Skeletal muscle cell (primary cell): ENCODE results near the gene BAZ1B.
"Not testable (repeated sequence)": the region's sequence is repeated elsewhere in the genome, so short reads cannot be mapped to it uniquely, and the experiment has no call there.

ENCODE experiments used
- DNase-seq: peaks from one replicate; pipeline ENCODE4 v3.0.0-alpha.2; 2010; ENCODE audit warnings: low read depth
- H3K4me3 ChIP-seq: 2 replicates; pipeline ENCODE4 v1.5.1; 2011; ENCODE audit warnings: low read depth, mild to moderate bottlenecking, control low read depth, low read length, moderate library complexity

Gene BAZ1B

DNA sequence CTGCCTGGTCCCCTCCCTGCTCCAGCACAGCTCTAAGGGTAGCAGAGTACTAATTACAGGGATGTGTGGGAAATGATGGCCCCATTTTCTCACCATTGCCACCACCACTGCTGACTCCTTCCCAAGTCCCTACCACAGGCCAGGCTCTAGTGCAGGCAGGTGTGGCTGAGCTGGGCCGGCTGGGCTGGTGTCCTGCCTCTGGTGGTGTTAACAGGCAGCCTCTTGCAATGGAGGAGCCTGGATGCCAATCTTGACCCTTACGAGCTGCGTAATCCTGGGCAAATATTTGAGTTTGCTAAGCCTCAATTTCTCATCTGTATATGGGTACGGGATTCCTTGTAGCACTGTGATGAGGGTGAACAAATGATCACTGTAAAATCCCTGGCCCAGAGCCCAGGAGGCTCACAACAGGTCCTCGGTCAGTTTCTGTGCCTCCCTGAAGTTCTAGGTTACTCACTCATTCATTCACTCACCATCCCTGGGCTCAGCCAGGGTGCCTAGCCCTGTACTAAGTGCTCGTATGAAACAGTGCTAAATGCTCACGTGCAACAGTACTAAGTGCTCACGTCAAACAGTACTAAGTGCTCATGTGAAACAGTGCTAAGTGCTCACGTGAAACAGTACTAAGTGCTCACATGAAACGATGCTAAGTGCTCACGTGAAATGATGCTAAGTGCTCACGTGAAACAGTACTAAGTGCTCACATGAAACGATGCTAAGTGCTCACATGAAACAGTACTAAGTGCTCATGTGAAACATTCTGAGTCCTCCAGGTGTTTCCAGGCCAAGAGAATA, 90.9 kb downstream of the BAZ1B start:
- DNase-seq, result no peak
- H3K4me3 ChIP-seq, result no peak overlapping the region

- not testable (repeated sequence) for H3K4me3 ChIP-seq, DNase-seq
These were observed 91.6 kb downstream of the BAZ1B start for GRCh38 chr7:73430540-73430939.

DNA sequence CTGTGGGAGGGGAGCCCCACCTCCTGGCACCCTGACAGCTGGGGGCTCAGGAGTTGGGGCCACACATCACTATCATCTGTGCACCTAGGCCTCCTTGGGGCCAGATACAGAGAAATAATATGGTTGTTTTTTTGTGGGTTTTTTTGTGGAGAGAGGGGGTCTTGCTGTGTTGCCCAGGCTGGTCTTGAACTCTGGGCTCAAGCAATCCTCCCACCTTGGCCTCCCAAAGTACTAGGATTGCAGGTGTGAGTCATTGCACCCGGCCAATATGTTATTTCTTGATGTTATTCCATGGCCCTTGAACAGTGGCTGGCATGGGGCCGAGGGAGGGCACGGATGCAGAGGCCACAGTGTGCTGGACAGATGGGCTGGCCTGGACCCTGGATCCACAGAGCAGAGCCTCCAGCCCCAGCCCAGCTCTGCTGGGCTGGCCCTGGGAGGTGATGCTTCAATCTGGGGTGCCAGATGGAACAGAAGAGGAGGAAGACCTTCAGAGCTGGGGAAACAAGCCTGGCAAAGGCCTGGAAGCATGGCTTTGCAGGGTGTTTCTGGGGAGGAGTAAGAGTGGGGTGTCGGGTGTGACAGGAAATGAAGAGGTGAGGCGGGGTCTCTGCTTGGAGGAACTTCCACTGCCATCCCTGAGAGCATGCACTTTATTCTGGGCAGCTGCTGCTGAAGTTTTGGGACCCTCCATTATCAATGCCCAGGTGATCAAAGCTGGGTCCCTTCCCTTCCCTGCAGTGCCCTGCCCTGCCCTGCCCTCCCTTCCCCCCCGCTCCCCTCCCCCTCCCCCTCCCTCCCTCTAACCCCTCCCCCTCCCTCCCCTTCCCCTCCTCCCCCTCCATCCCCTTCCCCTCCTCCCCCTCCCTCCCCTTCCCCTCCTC, 92.2 kb downstream of the BAZ1B start:
- H3K4me3 ChIP-seq, result no peak overlapping the region
- no peak for DNase-seq

GRCh38 chr7:73429215-73429614, 92.9 kb downstream of the BAZ1B start:
- no peak for DNase-seq

DNA sequence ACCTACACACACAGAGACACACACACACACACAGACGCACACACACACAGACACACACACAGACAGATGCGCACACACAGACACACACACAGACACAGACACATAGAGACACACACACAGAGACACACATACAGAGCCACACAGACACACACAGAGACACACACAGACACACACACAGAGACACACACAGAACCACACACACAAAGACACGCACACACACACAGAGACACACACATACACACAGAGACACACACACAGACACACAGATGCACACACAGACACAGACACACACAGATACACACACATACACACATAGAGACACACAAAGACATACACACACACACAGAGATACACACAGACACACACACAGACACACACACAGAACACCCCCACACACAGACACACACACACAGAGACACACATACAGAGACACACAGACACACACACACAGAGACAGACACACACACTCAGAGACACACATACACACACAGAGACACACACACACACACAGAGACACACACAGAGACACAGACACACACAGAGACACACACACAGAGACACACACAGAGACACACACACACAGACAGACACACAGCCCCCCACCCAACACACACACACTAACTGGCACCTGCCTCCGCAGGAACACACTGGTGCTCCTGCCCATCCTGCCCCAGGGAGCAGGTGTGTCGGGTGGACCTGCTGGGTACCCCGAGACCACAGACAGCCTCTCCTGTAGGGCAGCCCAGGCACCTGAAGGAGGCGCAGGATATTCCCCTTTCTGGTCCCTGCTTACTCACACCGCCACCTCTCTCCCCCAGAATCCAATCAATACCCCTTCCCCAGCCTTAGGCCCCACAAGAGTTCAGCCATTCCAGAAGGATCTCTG, 93.9 kb downstream of the BAZ1B start:
- no peak overlapping the region for H3K4me3 ChIP-seq
- no peak for DNase-seq

More at GRCh38 chr7:73429215-73429614, 92.9 kb downstream of the BAZ1B start:
- no peak overlapping the region for H3K4me3 ChIP-seq

DNA sequence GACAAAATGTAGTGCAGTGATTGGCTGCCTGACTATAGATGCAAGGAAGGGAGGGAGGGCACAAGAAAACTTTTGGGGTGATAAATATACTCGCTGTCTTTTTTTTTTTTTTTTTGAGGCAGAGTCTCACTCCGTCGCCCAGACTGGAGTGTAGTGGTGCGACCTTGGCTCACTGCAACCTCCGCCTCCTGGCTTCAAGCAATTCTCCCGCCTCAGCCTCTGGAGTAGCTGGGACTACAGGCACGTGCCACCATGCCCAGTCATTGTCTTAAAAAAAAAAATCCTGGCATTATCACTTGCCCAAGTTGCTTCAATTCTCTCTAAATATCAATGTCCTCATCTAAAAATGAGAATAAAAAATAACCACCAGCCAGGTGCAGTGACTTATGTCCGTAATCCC, 96.1 kb downstream of the BAZ1B start:
- DNase-seq, result no peak
- H3K4me3 ChIP-seq, result no peak overlapping the region

DNA sequence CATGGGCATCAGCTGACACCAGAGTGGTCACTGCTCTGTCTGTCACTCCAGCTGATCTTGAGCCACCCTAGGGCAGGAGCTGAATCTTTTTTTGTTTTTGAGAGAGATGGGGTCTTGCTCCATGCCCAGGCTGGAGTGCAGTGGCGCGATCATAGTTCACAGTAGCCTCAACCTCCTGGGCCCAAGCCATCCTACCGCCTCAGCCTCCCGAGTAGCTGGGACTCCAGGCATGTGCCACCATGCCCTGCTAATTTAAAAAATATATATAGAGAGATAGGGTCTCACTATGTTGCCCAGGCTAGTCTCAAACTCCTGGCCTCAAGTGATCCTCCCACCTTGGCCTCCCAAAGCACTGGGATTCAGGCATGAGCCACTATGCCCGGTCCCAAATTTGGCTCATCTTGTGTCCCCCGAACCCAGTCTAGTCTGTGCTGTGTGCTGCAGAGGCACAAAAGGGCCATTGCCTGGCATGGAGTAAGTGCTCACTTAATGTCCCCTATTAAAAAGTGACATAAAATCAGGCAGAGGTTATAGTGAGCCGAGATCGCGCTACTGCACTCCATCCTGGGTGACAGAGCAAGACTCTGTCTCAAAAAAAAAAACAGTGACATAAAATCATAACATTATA, 96.6 kb downstream of the BAZ1B start:
- DNase-seq, result no peak
- H3K4me3 ChIP-seq, result no peak overlapping the region

GRCh38 chr7:73424489-73424885, 97.6 kb downstream of the BAZ1B start:
- DNase-seq, result no peak
- peak overlapping the region; percentile 18 for H3K4me3 ChIP-seq

DNA sequence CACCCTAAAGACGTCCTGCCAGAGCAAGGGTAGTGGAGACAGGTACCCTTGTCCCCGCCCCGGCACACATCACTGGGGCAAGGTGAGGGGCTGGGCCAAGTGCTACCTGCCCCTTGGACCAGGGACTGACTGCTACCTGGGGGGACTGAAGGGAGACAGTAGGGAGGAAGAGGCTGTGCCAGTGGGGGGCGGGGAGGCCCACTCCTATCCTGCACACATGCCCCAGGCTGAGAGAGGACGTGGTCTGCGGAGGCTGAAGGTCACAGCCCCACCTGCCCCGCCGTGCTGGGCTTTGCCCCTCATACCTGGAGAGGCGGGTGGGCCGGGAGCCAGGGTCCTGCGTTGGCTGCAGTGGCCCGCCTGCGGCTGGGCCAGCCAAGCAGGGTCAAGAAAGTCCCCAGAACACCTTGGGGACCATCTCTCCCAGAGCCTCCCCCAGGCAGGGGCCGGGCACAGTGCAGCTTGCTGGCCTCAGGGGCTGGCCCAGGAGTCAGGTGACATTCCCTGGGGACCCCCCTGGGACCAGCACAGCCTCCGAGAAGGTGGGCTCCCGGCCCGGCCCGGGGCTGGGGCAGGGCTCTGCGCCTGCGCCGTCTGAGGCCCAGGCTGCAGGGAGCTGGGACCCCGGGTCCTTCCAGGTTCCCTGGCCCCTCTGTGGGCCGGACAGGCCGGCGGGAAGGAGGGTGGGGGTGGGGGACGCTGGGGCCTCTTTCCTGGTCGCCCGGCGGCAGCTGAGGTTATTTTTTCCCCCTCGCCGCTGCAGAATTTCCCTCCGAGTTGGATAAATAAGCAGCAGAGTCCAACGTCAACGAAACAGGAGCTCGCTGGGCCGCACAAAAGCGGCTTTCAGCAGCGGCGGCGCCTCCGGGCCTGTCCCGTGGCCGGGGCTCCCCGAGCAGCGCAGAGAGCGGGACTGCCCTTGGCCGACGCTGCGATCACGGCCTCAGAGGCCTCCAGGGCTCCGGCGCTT, 98.3 kb downstream of the BAZ1B start:
- DNase-seq, result no peak
- peak overlapping the region; percentile 18 for H3K4me3 ChIP-seq

GRCh38 chr7:73420610-73421009, 101.5 kb downstream of the BAZ1B start:
- not testable (repeated sequence) for DNase-seq

GRCh38 chr7:73420016-73420415, 102.1 kb downstream of the BAZ1B start:
- not testable (repeated sequence) for H3K4me3 ChIP-seq, DNase-seq

More at GRCh38 chr7:73420610-73421009, 101.5 kb downstream of the BAZ1B start:
- not testable (repeated sequence) for H3K4me3 ChIP-seq

- H3K4me3 ChIP-seq, result no peak overlapping the region
- no peak for DNase-seq
These were observed 103.9 kb downstream of the BAZ1B start for GRCh38 chr7:73418113-73418703.

- DNase-seq, H3K4me3 ChIP-seq: not testable (repeated sequence)
These were observed 111.5 kb downstream of the BAZ1B start for GRCh38 chr7:73410541-73411131.

GRCh38 chr7:73404860-73405259, 117.2 kb downstream of the BAZ1B start:
- DNase-seq, H3K4me3 ChIP-seq: not testable (repeated sequence)

DNA sequence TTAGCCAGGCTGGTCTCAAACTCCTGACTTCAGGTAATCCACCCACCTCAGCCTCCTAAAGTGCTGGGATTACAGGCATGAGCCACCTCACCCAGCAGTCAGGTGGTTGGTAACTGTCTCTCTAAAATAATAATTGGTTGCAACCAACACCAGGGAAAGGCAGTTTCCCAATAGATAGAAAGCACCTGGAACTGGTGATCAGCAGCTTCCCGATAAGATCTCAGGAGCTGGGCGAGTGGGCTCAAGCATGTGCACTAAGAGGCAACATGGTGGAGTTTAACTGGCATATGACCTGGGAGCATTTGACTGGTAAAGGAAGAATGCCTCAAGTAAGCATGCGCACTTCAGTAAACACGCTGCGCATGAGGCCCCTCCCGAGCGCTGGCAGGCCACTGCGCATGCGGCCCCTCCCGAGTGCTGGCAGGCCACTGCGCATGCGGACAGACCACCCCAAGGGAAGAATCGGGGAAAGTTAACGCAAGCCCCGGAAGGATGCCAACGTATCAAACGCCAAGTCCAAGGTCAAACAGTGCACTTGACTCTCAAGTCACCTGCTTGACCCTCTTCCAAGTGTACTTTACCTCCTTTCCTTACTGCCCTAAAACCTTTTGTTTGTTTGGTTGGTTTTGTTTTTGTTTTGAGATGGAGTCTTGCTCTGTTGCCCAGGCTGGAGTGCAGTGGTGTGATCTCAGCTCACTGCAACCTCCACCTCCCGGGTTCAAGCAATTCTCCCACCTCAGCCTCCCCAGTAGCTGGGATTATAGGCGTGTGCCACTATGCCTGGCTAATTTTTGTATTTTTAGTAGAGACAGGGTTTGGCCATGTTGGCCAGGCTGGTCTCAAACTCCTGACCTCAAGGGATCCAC, 122.7 kb downstream of the BAZ1B start:
- H3K4me3 ChIP-seq, DNase-seq: not testable (repeated sequence)

DNA sequence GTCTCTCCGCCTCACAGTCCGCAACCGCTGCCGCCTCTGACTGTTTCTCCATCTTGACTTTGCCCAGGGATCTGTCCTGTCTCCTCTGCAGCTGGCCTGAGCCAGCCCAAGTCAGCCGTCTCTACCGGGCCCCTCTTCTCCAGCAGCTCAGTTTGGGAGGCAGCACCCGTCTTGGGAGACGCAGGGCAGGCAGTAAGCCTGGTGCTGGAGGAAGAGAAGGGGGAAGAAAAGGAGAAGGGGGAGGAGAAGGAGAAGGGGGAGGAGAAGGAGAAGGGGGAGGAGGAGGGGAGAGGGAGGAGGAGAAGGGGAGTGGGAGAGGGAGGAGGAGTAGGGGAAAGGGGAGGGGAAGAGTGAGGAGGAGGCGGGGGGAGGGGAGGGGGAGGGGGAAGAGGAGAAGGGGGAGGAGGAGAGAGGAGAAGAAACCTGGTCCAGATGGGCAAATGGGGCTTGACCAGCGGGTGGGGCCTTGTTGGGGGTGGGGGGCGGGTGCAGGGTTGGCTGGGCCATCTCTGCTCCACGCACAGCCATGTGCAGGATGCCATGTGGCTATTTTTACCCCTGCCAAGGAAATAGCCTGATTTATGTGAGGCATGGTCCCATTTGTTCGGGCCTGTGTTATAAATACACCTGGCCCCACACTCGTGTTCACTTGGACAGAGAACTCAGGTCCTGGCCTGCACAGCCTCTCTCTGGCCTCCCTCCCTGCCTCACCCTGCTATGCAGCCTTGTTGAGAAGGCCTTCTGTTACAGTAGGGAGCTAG, 124.4 kb downstream of the BAZ1B start:
- no peak for DNase-seq
- H3K4me3 ChIP-seq, result no peak overlapping the region
